Endothelial cell of umbilical vein (primary cell): ENCODE results near the gene ARMH1. TPM values are rescaled to one million over a fixed set of nuclear protein-coding genes. Genes with fewer than 3 reads are reported as not detected.

ENCODE experiments used
- BruUV-seq: library from RNA; stranded (reverse); fragments of 400-500 nt; replicated peaks from 2 replicates; lab custom pipeline; 2021; lab: Mats Ljungman, UMichigan
- CTCF ChIA-PET: fragments of 300-600, 350-600 bp; sonication (Branson Sonifier 250); formaldehyde crosslinking; loops from one replicate; lab custom pipeline; 2021; ENCODE audit warnings: antibody characterized with exemption, inconsistent platforms; lab: Charles Lee
- POLR2A ChIA-PET: fragments of 300-600, 350-600 bp; sonication (Branson Sonifier 250); formaldehyde crosslinking; loops from one replicate; lab custom pipeline; 2021; ENCODE audit warnings: antibody characterized with exemption, inconsistent platforms; lab: Charles Lee
- DNase-seq: peaks from one replicate; pipeline ENCODE4 v3.0.0-alpha.2; 2011; ENCODE audit warnings: low read depth, low spot score
- FAIRE-seq: peaks from 2 replicates; lab custom pipeline; 2011; peaks lifted over from hg19 to GRCh38; lab: Jason Lieb, UNC
- H2AFZ ChIP-seq: 2 replicates; pipeline ENCODE4 v1.6.0; 2012; ENCODE audit warnings: low read depth, low read length, control low read depth, inconsistent platforms
- H3K27ac ChIP-seq: 2 replicates; pipeline ENCODE4 v1.5.1; 2011; ENCODE audit warnings: low read depth, mild to moderate bottlenecking, control low read depth, low read length, moderate library complexity; ENCODE audit not compliant: insufficient read depth
- H3K27me3 ChIP-seq, 2 experiments: 2 replicates each; pipeline versions ENCODE4 v1.6.0 to v1.6.1; 2011; ENCODE audit warnings: low read length in 2 of 2, mixed read lengths in 1 of 2; ENCODE audit not compliant: control insufficient read depth in 2 of 2, insufficient read depth in 2 of 2
- H3K36me3 ChIP-seq, 2 experiments: 2 replicates in 1 of 2; 3 replicates in 1 of 2; pipeline ENCODE4 v1.5.1; 2011; ENCODE audit warnings: low read length in 2 of 2, mild to moderate bottlenecking in 1 of 2, moderate library complexity in 1 of 2; ENCODE audit not compliant: control insufficient read depth in 2 of 2, insufficient read depth in 2 of 2; ENCODE audit errors: extremely low read depth in 1 of 2
- H3K4me1 ChIP-seq: 3 replicates; pipeline ENCODE4 v1.5.1; 2011; ENCODE audit warnings: mild to moderate bottlenecking, low read length; ENCODE audit not compliant: control insufficient read depth, insufficient read depth; ENCODE audit errors: extremely low read depth
- H3K4me2 ChIP-seq: 2 replicates; pipeline ENCODE4 v1.6.1; 2011; ENCODE audit warnings: low read length, control low read depth, mixed read lengths; ENCODE audit not compliant: insufficient read depth
- H3K4me3 ChIP-seq, 3 experiments: fragments of 200-600 bp in 1 of 3; sonication (generic), shearing (Covaris generic) in 1 of 3; replicated peaks in 1 of 3; 2 replicates each; pipeline ENCODE4 v1.5.1; 2011 to 2016; ENCODE audit warnings: control low read depth in 3 of 3, low read length in 3 of 3, mild to moderate bottlenecking in 2 of 3, inconsistent platforms in 1 of 3, low read depth in 1 of 3, moderate library complexity in 1 of 3; ENCODE audit not compliant: insufficient read depth in 1 of 3
- H3K79me2 ChIP-seq: 2 replicates; pipeline ENCODE4 v1.6.0; 2012; ENCODE audit warnings: low read length, inconsistent platforms; ENCODE audit not compliant: control insufficient read depth, insufficient read depth
- H3K9ac ChIP-seq: replicated peaks from 2 replicates; pipeline ENCODE3; 2011; ENCODE audit warnings: low read length, control low read depth; ENCODE audit not compliant: insufficient read depth; ENCODE audit errors: extremely low read depth
- H3K9me1 ChIP-seq: replicated peaks from 3 replicates; pipeline ENCODE4 v1.6.0; 2011; ENCODE audit warnings: mild to moderate bottlenecking, low read length; ENCODE audit not compliant: control insufficient read depth, insufficient read depth; ENCODE audit errors: extremely low read depth
- H3K9me3 ChIP-seq: replicated peaks from 2 replicates; pipeline ENCODE4 v1.5.1; 2012; ENCODE audit warnings: low read length, inconsistent platforms; ENCODE audit not compliant: control insufficient read depth, insufficient read depth
- H4K20me1 ChIP-seq: replicated peaks from 2 replicates; pipeline ENCODE3; 2011; ENCODE audit warnings: mild to moderate bottlenecking, low read length; ENCODE audit not compliant: control insufficient read depth, insufficient read depth; ENCODE audit errors: extremely low read depth
- FOS ChIP-seq: IDR thresholded peaks from 2 replicates; pipeline ENCODE4 v1.6.1; 2011; ENCODE audit warnings: mild to moderate bottlenecking, low read length, moderate library complexity, borderline replicate concordance; ENCODE audit not compliant: insufficient read depth
- MYC ChIP-seq: IDR thresholded peaks from one replicate; pipeline ENCODE4 v1.6.1; 2011; ENCODE audit warnings: mild to moderate bottlenecking, low read depth, low read length
- POLR2AphosphoS5 ChIP-seq: IDR thresholded peaks from 2 replicates; pipeline ENCODE4 v1.6.1; 2012; ENCODE audit warnings: low read depth, mild to moderate bottlenecking, control low read depth, low read length, moderate library complexity; ENCODE audit not compliant: insufficient read depth
- dilution Hi-C: fragments of 300-500 bp; cut with MboI; formaldehyde crosslinking; loops from one replicate; pipeline ENCODE4 v1.15.0; 2019; ENCODE audit warnings: low sequenced_read_pairs; ENCODE audit not compliant: extremely low pct_ligation_motif_present
- intact Hi-C: fragments of 100-400 bp; cut with micrococcal nuclease; formaldehyde crosslinking; loops from one replicate; pipeline ENCODE4 v1.10.0; 2022
- polyA plus RNA-seq, 4 experiments: library from polyadenylated mRNA; depleted of rRNA in 3 of 4; stranded (reverse) in 3 of 4; unstranded in 1 of 4; fragments of >200 nt; gene quantifications; 2 replicates each; pipeline versions ENCODE4 v1.2.1 to v1.2.3, GENCODE V29; 2011 to 2012; ENCODE audit warnings: missing spikeins in 1 of 4
- total RNA-seq: library from RNA; stranded (reverse); gene quantifications from 2 replicates; pipeline ENCODE4 v1.2.3, GENCODE V29; 2021
- TF ChIP-seq, protein P1 (sequence below), 2 donors: IDR thresholded peaks; 1 replicate in 1 of 2; 2 replicates in 1 of 2; pipeline ENCODE4 v1.5.1; 2011; ENCODE audit warnings: low read length in 2 of 2, mild to moderate bottlenecking in 2 of 2, moderate library complexity in 2 of 2, control low read depth in 1 of 2, inconsistent platforms in 1 of 2, low read depth in 1 of 2; ENCODE audit not compliant: insufficient read depth in 1 of 2; ENCODE audit errors: extremely low read depth in 1 of 2
- TF ChIP-seq, protein P2 (sequence below): IDR thresholded peaks from 2 replicates; pipeline ENCODE4 v1.6.1; 2011; ENCODE audit not compliant: insufficient read depth, insufficient read length

Gene ARMH1
- total and polyA plus RNA-seq, 2 donors (not counting 3 experiments of a cell fraction or from before 2014, with no cell fraction given): 0.17 TPM; not detected in 1

DNA sequence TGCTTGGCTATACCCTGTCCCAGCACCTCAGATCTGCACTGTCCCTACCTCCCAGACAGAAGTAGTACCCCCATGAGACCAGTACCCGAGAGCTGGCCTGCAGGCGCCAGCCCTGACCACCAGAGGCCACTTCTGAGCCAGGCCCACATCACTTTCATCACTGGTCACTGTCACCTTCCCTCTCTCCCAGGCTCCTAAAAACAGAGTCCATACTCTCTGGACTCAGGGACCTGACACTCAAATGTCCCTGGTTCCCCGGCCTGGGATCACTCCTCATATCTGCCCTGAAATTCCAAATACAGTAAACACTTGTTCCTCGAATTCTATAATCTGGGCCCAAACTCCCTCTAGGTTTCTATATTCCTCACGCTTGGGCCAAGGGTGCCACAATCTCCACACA lies 18.9 kb upstream of the ARMH1 start:
- CTCF ChIA-PET: interaction anchor here (1.0 to 1.8 kb wide), 17 partner anchors 9 to 75 kb away, joined by 3 to 8 read pairs (median 3); partner anchors contain the start of genes ARMH1, RNU5D-1 and TMEM53
- DNase-seq: peak; percentile 26
- TF ChIP-seq POLR2AphosphoS5 (no peak), MYC (no peak), FOS (no peak)
- TF ChIP-seq, protein P1, sequence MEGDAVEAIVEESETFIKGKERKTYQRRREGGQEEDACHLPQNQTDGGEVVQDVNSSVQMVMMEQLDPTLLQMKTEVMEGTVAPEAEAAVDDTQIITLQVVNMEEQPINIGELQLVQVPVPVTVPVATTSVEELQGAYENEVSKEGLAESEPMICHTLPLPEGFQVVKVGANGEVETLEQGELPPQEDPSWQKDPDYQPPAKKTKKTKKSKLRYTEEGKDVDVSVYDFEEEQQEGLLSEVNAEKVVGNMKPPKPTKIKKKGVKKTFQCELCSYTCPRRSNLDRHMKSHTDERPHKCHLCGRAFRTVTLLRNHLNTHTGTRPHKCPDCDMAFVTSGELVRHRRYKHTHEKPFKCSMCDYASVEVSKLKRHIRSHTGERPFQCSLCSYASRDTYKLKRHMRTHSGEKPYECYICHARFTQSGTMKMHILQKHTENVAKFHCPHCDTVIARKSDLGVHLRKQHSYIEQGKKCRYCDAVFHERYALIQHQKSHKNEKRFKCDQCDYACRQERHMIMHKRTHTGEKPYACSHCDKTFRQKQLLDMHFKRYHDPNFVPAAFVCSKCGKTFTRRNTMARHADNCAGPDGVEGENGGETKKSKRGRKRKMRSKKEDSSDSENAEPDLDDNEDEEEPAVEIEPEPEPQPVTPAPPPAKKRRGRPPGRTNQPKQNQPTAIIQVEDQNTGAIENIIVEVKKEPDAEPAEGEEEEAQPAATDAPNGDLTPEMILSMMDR (IDR thresholded peaks at IDR 0.05; ENCODE audit: extremely low read depth in 1 of 2, insufficient read depth in 1 of 2, low read depth in 1 of 2, low read length in 2 of 2): peak; percentile 70 to 86
- TF ChIP-seq, protein P2, sequence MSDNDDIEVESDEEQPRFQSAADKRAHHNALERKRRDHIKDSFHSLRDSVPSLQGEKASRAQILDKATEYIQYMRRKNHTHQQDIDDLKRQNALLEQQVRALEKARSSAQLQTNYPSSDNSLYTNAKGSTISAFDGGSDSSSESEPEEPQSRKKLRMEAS: no peak

More for the DNA sequence above, 18.9 kb upstream of the ARMH1 start:
- FAIRE-seq: peak; percentile 88
- H3K9ac ChIP-seq: no peak overlapping the region
- no peaks in the 10 kb centered on the region for H4K20me1 ChIP-seq
- H3K27ac ChIP-seq: no peak overlapping the region
- dilution Hi-C loops (no loop called here), intact Hi-C loops (loop anchor here (1.0 kb wide), 1 partner anchor 19 kb away; the partner anchor contains the start of genes ARMH1 and TMEM53)
- H3K27me3 ChIP-seq: no peaks in the 10 kb centered on the region
- no TSS peak for BruUV-seq
- no peaks in the 10 kb centered on the region for H3K9me1 ChIP-seq
- no peaks in the 10 kb centered on the region for H3K9me3 ChIP-seq
- no peaks in the 10 kb centered on the region for H3K4me1 ChIP-seq
- no peak overlapping the region for H2AFZ ChIP-seq
- no peaks in the 10 kb centered on the region for H3K79me2 ChIP-seq
- no peak overlapping the region for H3K4me2 ChIP-seq
- H3K4me3 ChIP-seq: no peak overlapping the region
- peaks cover 0 to 6% of the 10 kb centered on the region in 2 experiments for H3K36me3 ChIP-seq
- POLR2A ChIA-PET: no interaction called here
